GM18909 (cell line): ENCODE results near the gene KCNE1.
"Not testable (repeated sequence)": the region's sequence is repeated elsewhere in the genome, so short reads cannot be mapped to it uniquely, and the experiment has no call there.

Experiments used
- ATAC-seq: cut with Tn5 transposase; IDR thresholded peaks from one replicate; pipeline ENCODE4 v1.9.1; 2021; ENCODE audit warnings: mild to moderate bottlenecking; ENCODE audit not compliant: unreplicated experiment, poor library complexity

KCNE1 gene

GRCh38 chr21:34429710-34430109 is 82.3 kb downstream of the KCNE1 start:
- ATAC-seq = not testable (repeated sequence)

GRCh38 chr21:34428441-34428840 is 83.6 kb downstream of the KCNE1 start:
- not testable (repeated sequence) for ATAC-seq

- not testable (repeated sequence) for ATAC-seq
These were observed 84.7 kb downstream of the KCNE1 start for GRCh38 chr21:34427339-34427738.

GRCh38 chr21:34423805-34424204 is 88.2 kb downstream of the KCNE1 start, which contains the start of gene SMIM34:
SMIM34 (minus strand) TSS chr21:34423951; CDS start chr21:34423839, 112 bp downstream.
- ATAC-seq = not testable (repeated sequence)

GRCh38 chr21:34417448-34418077 is 94.4 kb downstream of the KCNE1 start:
- not testable (repeated sequence) for ATAC-seq

GRCh38 chr21:34407294-34407693 is 104.7 kb downstream of the KCNE1 start:
- ATAC-seq = not testable (repeated sequence)

GRCh38 chr21:34406676-34407075 is 105.3 kb downstream of the KCNE1 start:
- not testable (repeated sequence) for ATAC-seq

GRCh38 chr21:34406102-34406501 is 105.9 kb downstream of the KCNE1 start:
- ATAC-seq = not testable (repeated sequence)

- not testable (repeated sequence) for ATAC-seq
These were observed 106.3 kb downstream of the KCNE1 start for GRCh38 chr21:34405686-34406085.

- ATAC-seq = not testable (repeated sequence)
These were observed 107.3 kb downstream of the KCNE1 start for GRCh38 chr21:34404742-34405141.

- not testable (repeated sequence) for ATAC-seq
These were observed 111.5 kb downstream of the KCNE1 start for GRCh38 chr21:34400522-34400921.
